ENCODE measurements around the gene MGAT5.

Gene MGAT5

GRCh38 chr2:134433979-134434378, 180.1 kb downstream of the MGAT5 start:
- no peak for DNase-seq

DNA sequence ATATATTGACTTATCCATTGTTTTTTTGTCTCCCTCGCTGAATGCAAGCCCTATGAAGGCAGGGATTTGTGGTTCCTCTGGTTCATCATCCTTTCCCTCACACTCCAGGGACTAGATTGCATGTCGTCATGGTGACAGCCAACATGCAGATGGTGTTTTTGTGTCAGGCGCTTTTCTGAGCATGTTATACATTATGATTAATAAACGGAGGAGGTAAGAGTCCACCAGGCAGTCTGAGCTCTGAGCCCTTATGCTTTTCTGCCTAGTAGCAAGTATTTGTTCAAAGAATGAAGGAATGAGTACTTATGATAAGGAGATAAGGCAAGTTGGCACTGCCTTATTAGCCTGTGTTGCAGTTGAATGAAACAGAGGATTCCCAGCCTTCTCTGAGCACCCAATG, 181.6 kb downstream of the MGAT5 start:
- no peak for DNase-seq

- no peak for DNase-seq
Measured at GRCh38 chr2:134435936-134436335, 182.1 kb downstream of the MGAT5 start.

GRCh38 chr2:134436706-134437105, 182.8 kb downstream of the MGAT5 start:
- no peak for DNase-seq

- DNase-seq, result no peak
Measured at GRCh38 chr2:134438371-134438770, 184.5 kb downstream of the MGAT5 start.

GRCh38 chr2:134440336-134440909, 186.6 kb downstream of the MGAT5 start:
- DNase-seq, result no peak

- DNase-seq, result no peak
Measured at GRCh38 chr2:134441153-134441863, 187.4 kb downstream of the MGAT5 start.

DNA sequence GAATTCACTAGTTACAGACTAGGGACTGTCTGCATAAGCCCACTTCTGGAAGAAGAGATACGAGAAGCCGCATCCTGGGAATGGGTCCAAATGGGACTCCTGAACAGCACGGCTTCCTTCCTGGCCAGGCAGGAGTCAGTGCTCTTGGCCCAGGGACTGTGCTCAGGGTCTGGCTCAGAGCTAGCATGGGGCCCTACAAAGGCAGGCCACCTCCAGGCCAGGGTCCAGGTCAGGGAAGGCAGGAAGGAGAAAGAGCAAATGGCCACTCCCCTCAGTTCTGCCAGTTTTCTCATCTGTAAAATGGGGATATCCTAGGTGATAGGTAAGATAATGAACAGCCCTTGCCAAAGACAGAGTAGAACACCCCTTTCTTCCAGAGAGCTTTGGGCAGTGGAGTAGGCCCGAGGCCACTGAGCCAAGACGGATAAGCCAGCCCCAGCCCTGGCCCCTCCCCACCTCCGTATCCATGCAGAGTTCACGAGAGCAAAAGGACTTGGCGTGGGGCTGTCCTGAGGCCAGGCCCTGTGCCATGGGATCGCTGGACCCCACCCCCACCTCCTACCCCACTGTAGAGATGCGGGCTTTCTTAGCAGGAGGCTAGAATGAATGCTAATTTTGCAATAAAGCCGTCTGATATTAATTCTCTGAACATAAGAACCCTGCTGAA, 190.1 kb downstream of the MGAT5 start:
- no peak for DNase-seq

GRCh38 chr2:134445116-134445515, 191.2 kb downstream of the MGAT5 start:
- no peak for DNase-seq

- DNase-seq, result no peak
Measured at GRCh38 chr2:134445985-134446382, 192.1 kb downstream of the MGAT5 start.

DNA sequence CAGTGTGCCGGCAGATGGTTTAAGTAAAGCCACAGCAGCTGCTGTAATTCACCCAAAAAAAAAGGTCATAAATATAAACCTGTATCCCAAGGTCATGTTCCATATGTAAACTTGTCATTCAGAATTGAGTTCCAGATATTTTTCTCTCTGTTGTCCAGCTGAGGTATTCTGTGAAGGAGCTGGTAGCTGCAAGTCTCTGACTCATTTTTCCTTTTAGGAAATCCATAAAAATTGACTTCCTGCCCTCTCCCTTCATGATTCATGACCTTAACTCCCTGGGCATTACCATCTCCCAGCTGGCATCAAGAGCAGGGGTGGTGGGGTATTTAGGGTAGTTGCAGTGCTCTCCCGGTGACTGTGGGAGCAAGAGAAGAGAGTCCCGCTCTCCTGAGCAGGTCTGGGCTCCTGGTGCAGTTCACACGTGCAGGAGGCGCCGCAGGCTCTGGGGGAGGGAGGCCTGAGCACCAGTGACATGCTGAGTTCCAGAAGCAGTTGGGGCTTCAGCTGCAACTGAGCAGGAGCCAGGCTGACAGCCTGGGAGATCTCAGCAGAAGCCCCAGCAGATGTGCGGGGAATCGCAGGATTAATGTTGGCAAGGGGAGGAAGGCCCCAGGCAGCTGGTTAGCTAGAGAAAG, 192.6 kb downstream of the MGAT5 start:
- no peak for DNase-seq

DNA sequence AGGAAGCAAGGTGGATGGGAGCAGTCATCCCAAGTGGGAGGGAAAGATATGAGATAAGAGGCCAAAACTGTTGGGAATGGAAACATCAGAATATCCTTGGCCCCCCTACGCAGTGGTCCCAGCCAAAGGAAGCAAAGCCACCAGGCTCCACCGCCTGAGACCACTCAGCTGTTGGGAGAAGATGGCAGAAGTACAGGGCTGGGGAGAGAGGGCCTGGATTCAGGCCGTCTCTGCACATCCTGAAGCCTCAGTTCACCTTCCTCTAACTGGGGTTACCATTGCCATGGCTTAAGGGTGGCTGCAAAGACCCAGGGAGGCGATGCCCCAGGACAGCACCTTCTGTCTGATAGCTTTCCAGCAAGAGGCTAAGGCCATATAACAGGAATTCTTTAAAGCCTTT, 193.8 kb downstream of the MGAT5 start:
- no peak for DNase-seq

- DNase-seq, result no peak
Measured at GRCh38 chr2:134448650-134449049, 194.8 kb downstream of the MGAT5 start.

DNA sequence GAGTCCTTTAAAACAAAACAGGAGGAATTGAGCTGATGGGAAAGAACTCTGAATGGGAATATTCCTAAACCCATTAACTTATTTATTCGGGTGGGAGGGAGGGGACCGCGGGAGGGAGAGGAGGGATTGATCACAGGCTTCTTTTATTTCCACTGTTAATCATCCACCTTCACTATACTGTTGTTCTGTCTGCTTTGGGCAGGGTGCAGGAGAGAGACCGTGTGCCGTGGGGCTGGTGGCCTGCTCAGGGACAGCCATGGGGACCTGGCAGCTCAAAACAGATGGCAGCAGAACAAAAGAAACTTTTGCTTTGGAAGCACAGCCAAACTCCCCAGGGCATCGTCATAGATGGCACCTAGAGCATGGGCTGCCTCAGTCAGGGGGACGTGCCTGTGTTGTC, 195.3 kb downstream of the MGAT5 start:
- no peak for DNase-seq

DNA sequence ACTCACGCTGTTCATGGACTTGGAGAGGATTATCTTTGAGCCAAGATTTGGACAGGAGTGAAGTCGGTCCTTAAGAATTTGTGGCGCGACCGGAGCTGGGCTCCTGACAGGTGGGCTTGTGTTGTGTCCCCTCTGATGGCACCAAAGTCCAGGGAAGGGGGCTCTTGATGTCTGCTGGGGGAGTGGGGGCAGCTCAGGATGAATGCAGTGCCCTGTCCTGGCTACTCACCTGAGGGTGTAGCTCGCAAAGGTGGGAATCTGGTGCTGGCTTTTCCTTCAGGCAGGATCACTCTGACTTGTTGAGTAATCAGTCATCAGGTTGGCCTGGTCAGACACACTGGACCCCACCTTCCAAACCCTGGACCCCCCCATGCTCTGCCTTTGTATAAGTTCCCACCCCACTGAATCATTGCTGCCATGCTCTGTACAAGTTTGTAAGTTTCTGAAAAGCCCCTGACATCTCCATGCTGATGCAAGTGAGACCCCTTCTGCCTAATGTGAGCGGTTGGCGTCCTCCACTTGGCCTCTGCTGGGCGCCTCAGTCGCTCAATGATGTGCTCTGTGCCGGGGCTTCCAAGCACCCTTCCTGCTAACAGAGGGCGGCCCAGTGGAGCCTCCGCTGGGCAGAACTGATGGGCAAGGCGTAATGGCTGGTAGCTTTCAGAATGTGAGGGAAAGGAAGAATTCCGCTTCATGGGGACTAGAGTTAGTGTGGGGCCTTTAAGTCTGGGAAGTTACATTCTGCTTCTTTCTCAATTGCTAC, 196.1 kb downstream of the MGAT5 start:
- no peak for DNase-seq

- no peak for DNase-seq
Measured at GRCh38 chr2:134451347-134451630, 197.4 kb downstream of the MGAT5 start.

DNA sequence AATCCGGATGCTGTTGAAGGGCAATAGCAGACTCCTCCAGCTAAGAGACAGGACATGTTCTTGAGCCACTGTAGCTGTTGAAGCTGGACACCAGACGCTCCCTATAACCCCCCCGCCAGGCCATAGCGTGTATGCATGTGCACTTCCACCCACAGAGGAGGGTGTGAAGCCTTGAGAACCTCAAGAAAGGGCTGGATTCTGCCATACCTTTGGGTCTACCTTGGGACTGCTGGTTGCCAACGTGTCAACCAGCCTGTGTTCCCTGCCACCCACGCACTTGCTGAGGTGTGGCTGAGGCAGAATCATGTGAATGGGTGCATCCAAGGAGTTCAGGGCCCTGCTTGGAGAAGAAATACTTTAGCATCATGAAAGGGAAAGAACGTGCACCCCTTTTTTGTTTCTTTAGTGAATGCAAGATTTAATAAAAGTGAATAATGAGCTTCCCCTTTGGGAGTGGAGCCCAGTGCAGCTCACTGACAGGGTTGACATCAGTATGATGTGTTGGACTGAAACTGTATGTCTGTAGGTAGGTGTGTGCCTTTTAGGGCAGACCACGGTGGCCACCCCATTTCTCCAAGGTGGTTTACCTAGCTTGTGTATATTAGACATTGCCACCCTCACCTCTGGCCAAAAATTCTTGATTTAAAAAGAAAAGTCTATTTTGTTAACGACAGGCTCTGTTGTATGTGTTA, 198.3 kb downstream of the MGAT5 start:
- no peak for DNase-seq

DNA sequence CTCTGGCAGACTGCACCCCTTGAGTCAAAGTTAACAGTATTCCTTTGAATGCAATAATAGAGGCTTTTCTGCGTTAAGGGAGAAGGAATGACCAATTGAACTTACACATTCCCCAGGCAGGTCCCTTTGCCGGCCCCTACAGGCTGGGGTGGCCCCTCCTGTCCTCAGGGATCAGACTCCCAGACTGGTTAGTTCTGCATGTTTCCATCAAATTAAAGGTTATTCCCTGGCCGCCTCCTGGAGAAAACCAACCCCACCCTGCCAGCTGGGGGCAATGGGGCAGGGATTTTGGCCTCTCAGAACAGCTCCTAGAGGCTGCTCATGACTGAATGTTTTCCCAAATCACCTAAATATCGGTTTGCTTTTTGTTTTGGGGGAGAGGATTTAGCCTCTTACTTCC, 199.6 kb downstream of the MGAT5 start:
- DNase-seq, result no peak

DNA sequence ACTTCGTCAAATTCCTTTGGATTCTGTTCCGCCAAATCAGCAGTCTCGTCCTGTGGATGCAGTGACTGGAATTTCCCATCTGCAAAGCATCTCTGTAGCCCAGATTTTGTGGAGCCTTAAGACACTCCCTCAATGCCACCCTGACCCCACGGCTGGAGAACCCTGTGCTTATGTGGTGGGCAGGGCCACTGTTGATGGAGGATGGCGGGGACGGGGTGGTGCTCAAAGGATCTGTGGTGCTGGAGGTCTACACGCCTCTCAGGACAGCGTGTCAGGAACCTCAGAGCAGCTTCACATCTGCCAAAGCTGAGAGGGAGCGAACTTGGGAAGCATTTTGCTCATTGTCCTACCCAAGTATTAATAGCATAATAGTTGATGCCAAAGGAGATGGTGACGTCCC, 200.1 kb downstream of the MGAT5 start:
- no peak for DNase-seq

- no peak for DNase-seq
Measured at GRCh38 chr2:134454426-134454825, 200.6 kb downstream of the MGAT5 start.

DNA sequence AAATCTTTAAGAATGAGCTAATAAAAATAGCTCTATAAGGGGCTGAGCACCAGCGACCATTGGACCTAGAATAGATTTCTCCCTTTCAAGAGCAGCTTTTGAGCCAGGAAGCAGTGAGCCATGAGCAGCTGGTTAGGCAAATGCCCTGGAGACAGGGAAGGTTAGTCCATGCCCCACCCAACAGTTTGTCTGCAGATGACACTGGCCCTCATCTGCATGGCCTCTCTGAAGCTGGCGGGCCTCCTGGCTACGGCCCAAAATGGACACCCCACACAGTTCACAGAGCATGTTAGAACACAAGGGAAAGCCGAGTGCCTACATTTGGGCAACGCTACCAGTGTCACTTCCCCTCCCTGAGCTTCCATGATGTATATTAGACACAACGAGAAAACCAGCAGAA, 201.1 kb downstream of the MGAT5 start:
- no peak for DNase-seq

- no peak for DNase-seq
Measured at GRCh38 chr2:134455426-134455825, 201.6 kb downstream of the MGAT5 start.

DNA sequence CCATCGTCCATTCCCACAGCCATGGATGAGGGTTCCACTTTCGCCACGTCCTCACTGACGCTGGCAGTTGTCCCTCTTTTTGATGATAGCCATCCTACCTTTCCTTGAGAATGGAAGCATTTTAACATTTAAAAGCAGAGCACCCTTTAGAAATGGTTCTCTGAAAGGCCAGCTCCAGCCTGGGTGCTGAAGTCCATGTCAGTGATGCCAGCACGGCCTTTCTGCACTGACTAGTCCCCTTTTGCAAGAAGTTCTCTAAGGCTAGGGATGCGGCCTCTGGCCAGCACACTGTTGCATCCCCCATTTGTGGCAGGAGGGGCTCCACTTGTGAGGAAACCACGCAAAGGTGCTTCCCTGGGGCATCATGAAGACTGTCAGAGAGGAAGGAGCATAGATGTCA, 203.5 kb downstream of the MGAT5 start:
- no peak for DNase-seq

Data from DMS79 treated with DMSO at 0.1 percent for 48 hours (cell line).